Calu3 (cell line): ENCODE results near the gene CPXM1. TPM values are rescaled to one million over a fixed set of nuclear protein-coding genes. Genes with fewer than 3 reads are reported as not detected.

Experiments
- BruUV-seq: library from RNA; stranded (reverse); fragments of 400-500 nt; replicated peaks from 2 replicates; lab custom pipeline; 2021; lab: Mats Ljungman, UMichigan
- CTCF ChIA-PET: fragments of 300-600 bp; sonication (Branson Sonifier 250); formaldehyde crosslinking; loops from one replicate; lab custom pipeline; 2022; ENCODE audit warnings: antibody characterized with exemption; lab: Charles Lee
- DNase-seq: peaks from one replicate; pipeline ENCODE4 v3.0.0; 2022
- H3K27ac Mint-ChIP-seq: one replicate; pipeline ENCODE4 v1.8.0; 2022; ENCODE audit warnings: mixed read lengths; ENCODE audit not compliant: unreplicated experiment
- H3K27me3 Mint-ChIP-seq: one replicate; pipeline ENCODE4 v1.8.0; 2022; ENCODE audit warnings: mixed read lengths; ENCODE audit not compliant: unreplicated experiment
- H3K36me3 Mint-ChIP-seq: one replicate; pipeline ENCODE4 v1.8.0; 2022; ENCODE audit warnings: mild to moderate bottlenecking, moderate library complexity, mixed read lengths; ENCODE audit not compliant: insufficient read depth, unreplicated experiment
- H3K4me1 Mint-ChIP-seq: one replicate; pipeline ENCODE4 v1.8.0; 2022; ENCODE audit warnings: mild to moderate bottlenecking, low read depth, mixed read lengths; ENCODE audit not compliant: unreplicated experiment
- H3K4me3 Mint-ChIP-seq: one replicate; pipeline ENCODE4 v1.8.0; 2022; ENCODE audit warnings: mild to moderate bottlenecking, low read depth, moderate library complexity, mixed read lengths; ENCODE audit not compliant: unreplicated experiment
- H3K9me3 Mint-ChIP-seq: one replicate; pipeline ENCODE4 v1.8.0; 2022; ENCODE audit warnings: low read depth, mixed read lengths; ENCODE audit not compliant: unreplicated experiment
- intact Hi-C: fragments of 100-400 bp; cut with micrococcal nuclease; formaldehyde crosslinking; loops from one replicate; pipeline ENCODE4 v1.10.0; 2022; ENCODE audit not compliant: unreplicated experiment
- total RNA-seq: library from RNA; stranded (reverse); gene quantifications from 2 replicates; pipeline ENCODE4 v1.2.3, GENCODE V29; 2022
- TF ChIP-seq, protein P1 (sequence below): fragments of 200-600 bp; IDR thresholded peaks from one replicate; pipeline ENCODE4 v1.8.0; 2022; ENCODE audit warnings: antibody characterized with exemption; ENCODE audit not compliant: unreplicated experiment

Gene CPXM1
- total RNA-seq, 1 experiment from 2014 or later: 0.14 TPM

- H3K27me3 Mint-ChIP-seq: peaks cover 86% of the 10 kb centered on the region
- no peak overlapping the region for H3K4me3 Mint-ChIP-seq
- intact Hi-C loops: no loop called here
- CTCF ChIA-PET: interaction anchor here (0.6 kb wide), 1 partner anchor 9 kb away, joined by 4 read pairs; the partner anchor contains the start of gene C20orf141
- no peaks in the 10 kb centered on the region for H3K9me3 Mint-ChIP-seq
- BruUV-seq: no TSS peak
- H3K36me3 Mint-ChIP-seq: no peaks in the 10 kb centered on the region
- DNase-seq: no peak
- TF ChIP-seq, protein P1, sequence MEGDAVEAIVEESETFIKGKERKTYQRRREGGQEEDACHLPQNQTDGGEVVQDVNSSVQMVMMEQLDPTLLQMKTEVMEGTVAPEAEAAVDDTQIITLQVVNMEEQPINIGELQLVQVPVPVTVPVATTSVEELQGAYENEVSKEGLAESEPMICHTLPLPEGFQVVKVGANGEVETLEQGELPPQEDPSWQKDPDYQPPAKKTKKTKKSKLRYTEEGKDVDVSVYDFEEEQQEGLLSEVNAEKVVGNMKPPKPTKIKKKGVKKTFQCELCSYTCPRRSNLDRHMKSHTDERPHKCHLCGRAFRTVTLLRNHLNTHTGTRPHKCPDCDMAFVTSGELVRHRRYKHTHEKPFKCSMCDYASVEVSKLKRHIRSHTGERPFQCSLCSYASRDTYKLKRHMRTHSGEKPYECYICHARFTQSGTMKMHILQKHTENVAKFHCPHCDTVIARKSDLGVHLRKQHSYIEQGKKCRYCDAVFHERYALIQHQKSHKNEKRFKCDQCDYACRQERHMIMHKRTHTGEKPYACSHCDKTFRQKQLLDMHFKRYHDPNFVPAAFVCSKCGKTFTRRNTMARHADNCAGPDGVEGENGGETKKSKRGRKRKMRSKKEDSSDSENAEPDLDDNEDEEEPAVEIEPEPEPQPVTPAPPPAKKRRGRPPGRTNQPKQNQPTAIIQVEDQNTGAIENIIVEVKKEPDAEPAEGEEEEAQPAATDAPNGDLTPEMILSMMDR: no peak
- no peak overlapping the region for H3K27ac Mint-ChIP-seq
- peaks cover 23% of the 10 kb centered on the region for H3K4me1 Mint-ChIP-seq
Observed at GRCh38 chr20:2805689-2806350, 5.4 kb upstream of the CPXM1 start.

DNA sequence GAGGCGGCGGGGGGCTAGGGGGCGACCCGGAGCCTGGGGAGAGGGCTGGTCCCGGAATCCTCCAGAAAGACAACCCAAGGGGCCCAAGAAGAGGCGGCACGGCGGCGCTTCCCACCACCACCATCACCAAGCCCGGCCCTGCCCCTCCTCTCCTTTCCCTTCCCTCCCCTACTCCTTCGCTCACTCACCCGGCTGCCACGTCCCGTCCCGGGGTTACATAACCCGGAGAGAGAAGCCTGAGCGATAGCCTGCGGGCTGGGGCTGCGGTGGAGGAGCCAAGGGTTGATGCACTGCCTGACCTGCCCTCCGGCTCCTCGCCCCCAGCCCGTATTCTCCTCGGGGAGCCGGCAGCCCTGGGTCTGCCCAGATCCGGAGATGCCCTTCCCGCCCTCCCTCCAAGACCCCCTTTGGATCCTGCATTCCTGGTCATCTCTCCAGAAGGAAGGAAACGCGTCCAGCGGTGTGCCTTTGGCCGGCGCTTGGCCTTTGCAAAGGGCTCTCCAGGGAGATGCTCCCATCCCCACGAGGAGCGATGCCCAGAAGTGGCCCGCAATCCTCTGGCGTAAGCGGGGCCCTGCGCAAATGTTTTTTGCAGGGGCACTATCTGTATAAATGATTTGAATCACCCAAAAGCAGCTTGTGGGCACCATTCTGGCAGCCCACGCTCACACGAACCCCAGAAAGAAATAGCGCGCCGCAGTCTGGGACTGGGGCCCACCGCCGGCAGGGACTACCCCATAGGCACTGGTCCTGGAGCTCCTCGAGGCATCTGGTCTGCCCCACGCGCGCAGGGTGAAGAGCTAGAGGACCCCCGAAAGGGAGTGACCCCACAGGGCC, 4.6 kb upstream of the CPXM1 start:
- no peak for DNase-seq
- H3K36me3 Mint-ChIP-seq: peaks cover 1% of the 10 kb centered on the region
- no TSS peak for BruUV-seq
- intact Hi-C loops: no loop called here
- no peaks in the 10 kb centered on the region for H3K9me3 Mint-ChIP-seq
- no peak overlapping the region for H3K27ac Mint-ChIP-seq
- CTCF ChIA-PET: interaction anchor here (0.6 kb wide), 2 partner anchors 10 to 152 kb away, joined by 3 to 4 read pairs; partner anchors contain the start of gene C20orf141
- H3K27me3 Mint-ChIP-seq: peaks cover 93% of the 10 kb centered on the region
- TF ChIP-seq, protein P1: no peak
- H3K4me1 Mint-ChIP-seq: peaks cover 29% of the 10 kb centered on the region
- no peak overlapping the region for H3K4me3 Mint-ChIP-seq

GRCh38 chr20:2804041-2804828, 3.8 kb upstream of the CPXM1 start:
- DNase-seq: no peak
- CTCF ChIA-PET: no interaction called here
- TF ChIP-seq, protein P1: no peak
- Mint-ChIP-seq H3K36me3 (peaks cover 7% of the 10 kb centered on the region), H3K4me1 (peaks cover 34% of the 10 kb centered on the region), H3K4me3 (no peak overlapping the region), H3K9me3 (no peaks in the 10 kb centered on the region), H3K27me3 (peaks cover 97% of the 10 kb centered on the region), H3K27ac (no peak overlapping the region)
- BruUV-seq: no TSS peak
- intact Hi-C loops: no loop called here

- intact Hi-C loops: no loop called here
- BruUV-seq: no TSS peak
- Mint-ChIP-seq H3K27ac (no peak overlapping the region), H3K9me3 (no peaks in the 10 kb centered on the region), H3K4me3 (peak overlapping the region; percentile 81), H3K27me3 (peaks cover 100% of the 10 kb centered on the region), H3K36me3 (peaks cover 7% of the 10 kb centered on the region), H3K4me1 (peaks cover 24% of the 10 kb centered on the region)
- DNase-seq: no peak
- TF ChIP-seq, protein P1: no peak
- CTCF ChIA-PET: interaction anchor here (0.6 kb wide), 1 partner anchor 25 kb away, joined by 3 read pairs; no protein-coding TSS in a partner anchor
Observed at GRCh38 chr20:2801286-2801728, 880 bp upstream of the CPXM1 start.
